Measurements from ENCODE around the gene MRM1.

GRCh38 chr17:36600936-36601302 lies 464 bp upstream of the MRM1 start:
- TF ChIP-seq CTCF (optimal IDR thresholded peaks at IDR 0.05 in 1 of 3, IDR thresholded peaks at IDR 0.05 in 1 of 3, conservative IDR thresholded peaks at IDR 0.05 in 1 of 3; ENCODE audit: extremely low read depth in 1 of 3, insufficient read depth in 2 of 3, low read length in 3 of 3) (no peak), EZH2 (IDR thresholded peaks at IDR 0.05; ENCODE audit: low read length) (no peak)

All from keratinocyte (primary cell).